Glutamatergic neuron (in vitro differentiated cells): ENCODE measurements around the gene ASB13. TPM values are rescaled to one million over a fixed set of nuclear protein-coding genes. Genes with fewer than 3 reads are reported as not detected.

Experiments used
- DNase-seq: peaks from one replicate; pipeline ENCODE4 v3.0.0; 2022
- H3K27ac Mint-ChIP-seq: one replicate; pipeline ENCODE4 v1.8.0; 2020; ENCODE audit warnings: mild to moderate bottlenecking, mixed read lengths, inconsistent platforms; ENCODE audit not compliant: unreplicated experiment
- H3K27me3 Mint-ChIP-seq: one replicate; pipeline ENCODE4 v1.8.0; 2020; ENCODE audit warnings: mild to moderate bottlenecking, moderate library complexity, mixed read lengths, inconsistent platforms; ENCODE audit not compliant: unreplicated experiment
- H3K36me3 Mint-ChIP-seq: one replicate; pipeline ENCODE4 v1.8.0; 2020; ENCODE audit warnings: mild to moderate bottlenecking, mixed read lengths, inconsistent platforms; ENCODE audit not compliant: unreplicated experiment
- H3K4me1 Mint-ChIP-seq: one replicate; pipeline ENCODE4 v1.8.0; 2020; ENCODE audit warnings: mild to moderate bottlenecking, low read depth, mixed read lengths, inconsistent platforms; ENCODE audit not compliant: unreplicated experiment
- H3K4me3 Mint-ChIP-seq: one replicate; pipeline ENCODE4 v1.8.0; 2020; ENCODE audit warnings: mild to moderate bottlenecking, mixed read lengths, inconsistent platforms; ENCODE audit not compliant: unreplicated experiment
- H3K9me3 Mint-ChIP-seq: one replicate; pipeline ENCODE4 v1.8.0; 2020; ENCODE audit warnings: mild to moderate bottlenecking, moderate library complexity, mixed read lengths, inconsistent platforms; ENCODE audit not compliant: unreplicated experiment
- CTCF ChIP-seq: fragments of 200-600 bp; sonication (generic); IDR thresholded peaks from one replicate; pipeline ENCODE4 v1.5.0; 2021; ENCODE audit not compliant: partially characterized antibody, unreplicated experiment
- total RNA-seq: library from RNA; stranded (reverse); fragmentation: NEBNext Ultra II Directional; extraction: Animal tissue kit (Norgen Biotek cat#: 25700); gene quantifications from one replicate; pipeline ENCODE4 v1.2.1, GENCODE V29; 2021; ENCODE audit not compliant: unreplicated experiment

The ASB13 gene
- total RNA-seq, 1 donor from 2014 or later = 13.9 TPM

- Mint-ChIP-seq H3K4me3 (no peak overlapping the region), H3K36me3 (no peaks in the 10 kb centered on the region), H3K4me1 (peaks cover 12% of the 10 kb centered on the region), H3K27me3 (no peaks in the 10 kb centered on the region), H3K27ac (no peak overlapping the region), H3K9me3 (peaks cover 4% of the 10 kb centered on the region)
- TF ChIP-seq CTCF = no peak
- no peak for DNase-seq
These were observed 27.3 kb downstream of the ASB13 start for GRCh38 chr10:5639066-5639465.

- Mint-ChIP-seq H3K27me3 (no peaks in the 10 kb centered on the region), H3K4me3 (no peak overlapping the region), H3K27ac (no peak overlapping the region), H3K9me3 (peaks cover 3% of the 10 kb centered on the region), H3K4me1 (peaks cover 8% of the 10 kb centered on the region), H3K36me3 (no peaks in the 10 kb centered on the region)
- DNase-seq = no peak
- no peak for TF ChIP-seq CTCF
These were observed 27.9 kb downstream of the ASB13 start for GRCh38 chr10:5638494-5638893.

GRCh38 chr10:5634918-5635317 is 31.5 kb downstream of the ASB13 start:
- no peak for TF ChIP-seq CTCF
- Mint-ChIP-seq H3K27ac (no peak overlapping the region), H3K36me3 (peaks cover 4% of the 10 kb centered on the region)

GRCh38 chr10:5633166-5633749 is 33.1 kb downstream of the ASB13 start:
- DNase-seq = no peak
- Mint-ChIP-seq H3K4me3 (no peak overlapping the region), H3K27ac (no peak overlapping the region), H3K9me3 (peaks cover 2% of the 10 kb centered on the region), H3K27me3 (no peaks in the 10 kb centered on the region), H3K4me1 (peaks cover 17% of the 10 kb centered on the region), H3K36me3 (peaks cover 4% of the 10 kb centered on the region)
- TF ChIP-seq CTCF = no peak

More at GRCh38 chr10:5634918-5635317, 31.5 kb downstream of the ASB13 start:
- Mint-ChIP-seq H3K4me1 (peaks cover 13% of the 10 kb centered on the region), H3K4me3 (no peak overlapping the region), H3K27me3 (no peaks in the 10 kb centered on the region), H3K9me3 (peaks cover 2% of the 10 kb centered on the region)
- no peak for DNase-seq

GRCh38 chr10:5632446-5632845 is 33.9 kb downstream of the ASB13 start:
- H3K27ac Mint-ChIP-seq = no peak overlapping the region
- TF ChIP-seq CTCF = no peak
- H3K4me3 Mint-ChIP-seq = no peak overlapping the region
- H3K9me3 Mint-ChIP-seq = peaks cover 4% of the 10 kb centered on the region
- H3K27me3 Mint-ChIP-seq = no peaks in the 10 kb centered on the region
- H3K4me1 Mint-ChIP-seq = peaks cover 18% of the 10 kb centered on the region
- H3K36me3 Mint-ChIP-seq = peaks cover 4% of the 10 kb centered on the region
- no peak for DNase-seq
